A549 treated with CpdA at 1 μM for 4 hours (cell line): Measurements from ENCODE around the gene MUL1. TPM values are rescaled to one million over a fixed set of nuclear protein-coding genes. Genes with fewer than 3 reads are reported as not detected.

Source experiments
- total RNA-seq: library from RNA; stranded (reverse); fragments of 200-300 nt; extraction: Qiagen RNA extraction; gene quantifications from 5 replicates; pipeline ENCODE4 v1.2.3, GENCODE V29; 2022; ENCODE audit warnings: low read depth

Gene MUL1
- total RNA-seq: 35.0 to 41.7 TPM (median 41.3 TPM) in 5 replicates

GRCh38 chr1:20507564-20508410 lies at the start of gene MUL1:
Gene MUL1, minus strand, starts transcription at chr1:20508151. Its CDS starts 127 bp downstream, at chr1:20508024.

GRCh38 chr1:20551945-20552727 lies 44.2 kb upstream of the MUL1 start, which contains the start of gene FAM43B:
Gene FAM43B, plus strand, starts transcription at chr1:20552573. Its CDS starts 401 bp downstream, at chr1:20552974.

DNA sequence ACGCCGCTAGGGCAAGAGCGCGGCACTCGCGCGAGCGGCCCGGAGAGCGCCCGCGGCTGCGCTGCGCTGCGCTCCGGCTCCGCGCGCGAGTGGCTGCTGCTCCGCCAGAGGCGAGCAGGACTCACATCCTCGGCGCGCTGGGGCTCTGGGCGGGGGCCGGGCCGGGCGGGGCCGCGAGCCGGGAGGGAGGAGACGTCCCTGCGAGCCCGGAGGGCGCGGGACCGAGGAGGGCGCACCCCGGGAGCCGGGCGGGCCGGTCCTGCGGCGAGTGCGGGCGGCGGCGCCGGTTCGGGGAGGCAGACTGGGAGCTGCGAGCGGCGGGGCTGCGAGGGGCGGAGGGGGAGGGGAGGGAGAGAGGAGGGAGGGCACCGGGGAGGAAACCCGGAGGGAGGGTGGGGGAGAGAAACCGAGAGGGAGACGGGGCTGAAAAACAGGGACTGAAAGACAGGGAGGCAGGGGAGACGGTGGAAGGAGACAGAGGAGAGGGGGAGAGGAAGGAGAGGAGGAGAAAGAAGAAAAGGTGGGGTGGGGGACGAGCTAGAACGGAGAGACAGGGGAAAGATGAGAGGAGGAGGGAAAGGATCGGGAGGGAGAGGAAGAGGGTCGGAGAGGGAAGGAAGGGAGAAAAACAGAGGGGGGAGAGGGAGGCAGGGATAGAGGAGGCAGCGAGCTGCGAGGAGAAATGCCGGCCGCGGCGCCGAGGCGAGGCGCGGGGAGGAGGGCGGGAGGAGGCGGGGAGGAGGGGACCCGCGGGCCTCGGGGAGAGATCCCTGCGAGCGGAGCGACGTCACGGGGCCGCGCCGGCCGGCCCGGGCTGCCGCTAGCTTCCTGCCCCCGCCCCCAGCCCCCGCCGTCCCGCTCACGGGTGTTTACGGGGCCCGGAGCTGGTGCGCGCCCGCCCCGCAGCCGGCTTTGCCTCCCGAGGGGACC lies 22.2 kb downstream of the MUL1 start, which contains the start of gene CAMK2N1:
TSS of gene CAMK2N1 (minus strand) at position 684 of the 930 bp plus-strand sequence. CDS start 831 bp downstream, outside the sequence.

Other genes starting within 250 kb of the MUL1 start
- gene VWA5B1, start 217.3 kb downstream of the MUL1 start, total RNA-seq: not detected in 5 replicates
- gene CAMK2N1, start 21.9 kb downstream of the MUL1 start, total RNA-seq: 35.3 to 46.7 TPM (median 38.9 TPM) in 5 replicates
- gene FAM43B, start 44.4 kb upstream of the MUL1 start, total RNA-seq: 3.6 to 6.6 TPM (median 5.7 TPM) in 5 replicates
- gene CDA, start 80.9 kb upstream of the MUL1 start, total RNA-seq: 32.1 to 47.4 TPM (median 36.1 TPM) in 5 replicates
- 27.9 to 44.1 TPM (median 37.5 TPM) in 5 replicates for gene PINK1, start 125.3 kb upstream of the MUL1 start, total RNA-seq
- gene DDOST, start 153.2 kb upstream of the MUL1 start, total RNA-seq: 183 to 217 TPM (median 213 TPM) in 5 replicates
- gene KIF17, start 209.9 kb upstream of the MUL1 start, total RNA-seq: 0.90 to 1.7 TPM (median 1.2 TPM) in 5 replicates
- 13.6 to 16.3 TPM (median 14.3 TPM) in 5 replicates for gene SH2D5, start 224.6 kb upstream of the MUL1 start, total RNA-seq